Smooth muscle cell (in vitro differentiated cells): ENCODE data around the gene TNNI2. TPM values are rescaled to one million over a fixed set of nuclear protein-coding genes. Genes with fewer than 3 reads are reported as not detected.
A peak's percentile ranks its signal among the peaks of the same experiment; 100 is the strongest.

Experiments used
- DNase-seq: peaks from one replicate; lab custom pipeline; 2025; ENCODE audit not compliant: unreplicated experiment; lab: John Stamatoyannopoulos, UW
- H2AFZ ChIP-seq: fragments of 200-600 bp; sonication (generic); 2 replicates; pipeline ENCODE4 v1.6.0; 2016; ENCODE audit warnings: antibody characterized with exemption, low read depth, mild to moderate bottlenecking
- H3F3A ChIP-seq: fragments of 200-600 bp; sonication (generic); 2 replicates; pipeline ENCODE4 v1.6.0; 2017; ENCODE audit warnings: antibody characterized with exemption, low read depth
- H3K27ac ChIP-seq: fragments of 200-600 bp; sonication (generic); 2 replicates; pipeline ENCODE4 v1.5.1; 2016; ENCODE audit warnings: low read depth, mild to moderate bottlenecking
- H3K27me3 ChIP-seq: fragments of 200-600 bp; sonication (generic); 2 replicates; pipeline ENCODE4 v1.6.1; 2016; ENCODE audit warnings: low read depth, mild to moderate bottlenecking
- H3K36me3 ChIP-seq: fragments of 200-600 bp; sonication (generic); 2 replicates; pipeline ENCODE4 v1.5.1; 2016; ENCODE audit warnings: low read depth
- H3K4me1 ChIP-seq: fragments of 200-600 bp; sonication (generic); 2 replicates; pipeline ENCODE4 v1.5.1; 2016; ENCODE audit warnings: low read depth
- H3K4me2 ChIP-seq: fragments of 200-600 bp; sonication (generic); 2 replicates; pipeline ENCODE4 v1.6.0; 2016; ENCODE audit warnings: mild to moderate bottlenecking
- H3K4me3 ChIP-seq: fragments of 200-600 bp; sonication (generic); 2 replicates; pipeline ENCODE4 v1.5.1; 2016; ENCODE audit warnings: mild to moderate bottlenecking
- H3K79me2 ChIP-seq: fragments of 200-600 bp; sonication (generic); 2 replicates; pipeline ENCODE4 v1.6.0; 2016; ENCODE audit warnings: low read depth, mild to moderate bottlenecking
- H3K9ac ChIP-seq: fragments of 200-600 bp; sonication (generic); 2 replicates; pipeline ENCODE4 v1.6.0; 2016; ENCODE audit warnings: low read depth
- H3K9me3 ChIP-seq: fragments of 200-600 bp; sonication (generic); replicated peaks from 2 replicates; pipeline ENCODE4 v1.5.1; 2016; ENCODE audit warnings: low read depth
- H4K20me1 ChIP-seq: fragments of 200-600 bp; sonication (generic); 2 replicates; pipeline ENCODE4 v1.6.0; 2016; ENCODE audit warnings: low read depth
- CTCF ChIP-seq: fragments of 200-600 bp; sonication (generic); IDR thresholded peaks from 2 replicates; pipeline ENCODE4 v1.5.1; 2017; ENCODE audit warnings: borderline replicate concordance, mild to moderate bottlenecking, antibody characterized with exemption; ENCODE audit not compliant: insufficient read depth, poor library complexity, severe bottlenecking
- WGBS: methylation state at CpG from one replicate; pipeline ENCODE4 v1.1.7; 2016; ENCODE audit warnings: low lambda C conversion rate; 5-methylcytosine and 5-hydroxymethylcytosine counted together
- polyA plus RNA-seq: library from polyadenylated mRNA; unstranded; fragments of >200 nt; fragmentation: Nextera tagmentation; extraction: Ambion mirVana; gene quantifications from 2 replicates; pipeline ENCODE4 v1.2.1, GENCODE V29; 2016
- total RNA-seq: library from RNA; depleted of rRNA; stranded (reverse); fragments of >200 nt; gene quantifications from 2 replicates; pipeline ENCODE4 v1.2.3, GENCODE V29; 2014

TNNI2 gene
- total and polyA plus RNA-seq, 2 experiments from 2014 or later = 0.94 to 1.2 TPM

- H3K4me2 ChIP-seq = peak overlapping the region; percentile 57
- no peaks in the 10 kb centered on the region for H3K79me2 ChIP-seq
- H2AFZ ChIP-seq = no peak overlapping the region
- TF ChIP-seq CTCF = no peak
- H4K20me1 ChIP-seq = no peaks in the 10 kb centered on the region
- H3K27ac ChIP-seq = peak overlapping the region; percentile 73
- no peaks in the 10 kb centered on the region for H3K27me3 ChIP-seq
- H3K4me1 ChIP-seq = peaks cover 10% of the 10 kb centered on the region
- H3K4me3 ChIP-seq = no peak overlapping the region
- no peaks in the 10 kb centered on the region for H3F3A ChIP-seq
- H3K9me3 ChIP-seq = no peaks in the 10 kb centered on the region
- WGBS = 52% methylated on average over 14 of the region's 14 CpGs
- no peak for DNase-seq
- H3K36me3 ChIP-seq = no peaks in the 10 kb centered on the region
- H3K9ac ChIP-seq = peak overlapping the region; percentile 18
Measured at GRCh38 chr11:1862588-1863351, 24.0 kb downstream of the TNNI2 start.

GRCh38 chr11:1863352-1864216 lies 24.8 kb downstream of the TNNI2 start:
- H3K27ac ChIP-seq = peak overlapping the region; percentile 73
- peak overlapping the region; percentile 57 for H3K4me2 ChIP-seq
- H3K9ac ChIP-seq = peak overlapping the region; percentile 18
- no peak overlapping the region for H2AFZ ChIP-seq
- H4K20me1 ChIP-seq = no peaks in the 10 kb centered on the region
- DNase-seq = no peak
- H3K27me3 ChIP-seq = no peaks in the 10 kb centered on the region
- no peaks in the 10 kb centered on the region for H3K9me3 ChIP-seq
- no peaks in the 10 kb centered on the region for H3F3A ChIP-seq
- H3K79me2 ChIP-seq = no peaks in the 10 kb centered on the region
- 31% methylated on average over 22 of the region's 27 CpGs for WGBS
- peaks cover 10% of the 10 kb centered on the region for H3K4me1 ChIP-seq
- H3K36me3 ChIP-seq = no peaks in the 10 kb centered on the region
- no peak for TF ChIP-seq CTCF
- no peak overlapping the region for H3K4me3 ChIP-seq

GRCh38 chr11:1864231-1864630 lies 25.4 kb downstream of the TNNI2 start:
- H3K9ac ChIP-seq = no peak overlapping the region
- H3K27ac ChIP-seq = no peak overlapping the region
- H3K27me3 ChIP-seq = no peaks in the 10 kb centered on the region
- TF ChIP-seq CTCF = no peak
- H3F3A ChIP-seq = no peaks in the 10 kb centered on the region
- 76% methylated on average over 5 of the region's 18 CpGs for WGBS
- peak overlapping the region; percentile 57 for H3K4me2 ChIP-seq
- DNase-seq = no peak
- no peak overlapping the region for H2AFZ ChIP-seq
- H3K4me1 ChIP-seq = peaks cover 10% of the 10 kb centered on the region
- no peaks in the 10 kb centered on the region for H3K79me2 ChIP-seq
- H3K36me3 ChIP-seq = no peaks in the 10 kb centered on the region
- no peaks in the 10 kb centered on the region for H4K20me1 ChIP-seq
- no peaks in the 10 kb centered on the region for H3K9me3 ChIP-seq
- H3K4me3 ChIP-seq = no peak overlapping the region
